HCT116 (cell line): ENCODE data around the gene GAP43. TPM values are rescaled to one million over a fixed set of nuclear protein-coding genes. Genes with fewer than 3 reads are reported as not detected.

ENCODE experiments used
- ATAC-seq: fragments of 200-7000 bp; cut with Tn5 transposase; 2 replicates; pipeline ENCODE4 v1.9.1; 2020; ENCODE audit warnings: mild to moderate bottlenecking, moderate library complexity
- BruUV-seq: library from RNA; stranded (reverse); fragments of 400-500 nt; replicated peaks from 2 replicates; lab custom pipeline; 2021; lab: Mats Ljungman, UMichigan
- CTCF ChIA-PET: fragments of 300-600 bp; sonication (Branson Sonifier 250); formaldehyde crosslinking; loops from one replicate; lab custom pipeline; 2021; ENCODE audit warnings: antibody characterized with exemption; lab: Charles Lee
- POLR2A ChIA-PET: fragments of 300-600, 350-600 bp; sonication (Branson Sonifier 250); formaldehyde crosslinking; loops from one replicate; lab custom pipeline; 2021; ENCODE audit warnings: antibody characterized with exemption; lab: Charles Lee
- RAD21 ChIA-PET, 2 experiments: fragments of 300-600 bp; sonication (Branson Sonifier 250); formaldehyde crosslinking; loops; one replicate each; lab custom pipeline; 2023; ENCODE audit warnings: low total read pairs in 2 of 2; ENCODE audit not compliant: uncharacterized antibody in 2 of 2, unreplicated experiment in 2 of 2, low non-redundant PET in 1 of 2; lab: Charles Lee
- DNase-seq: peaks from one replicate; pipeline ENCODE4 v3.0.0-alpha.2; 2010; ENCODE audit warnings: low read depth, low spot score
- H2AFZ ChIP-seq: fragments of 200-600 bp; shearing (Covaris generic), sonication (generic); 2 replicates; pipeline ENCODE4 v1.6.1; 2017; ENCODE audit warnings: low read depth, mixed run types, mixed read lengths, antibody characterized with exemption, low read length; ENCODE audit not compliant: poor library complexity, severe bottlenecking
- H3K27ac ChIP-seq: 2 replicates; pipeline ENCODE4 v1.5.1; 2012; ENCODE audit warnings: low read depth, low read length
- H3K27me3 ChIP-seq: fragments of 200-600 bp; sonication (generic); 2 replicates; pipeline ENCODE4 v1.6.1; 2016; ENCODE audit warnings: mixed run types, low read length, mixed read lengths; ENCODE audit not compliant: insufficient read depth
- H3K36me3 ChIP-seq, 2 experiments: fragments of 200-500 bp in 1 of 2; fragments of 200-600 bp in 1 of 2; sonication (Bioruptor generic) in 1 of 2; sonication (generic) in 1 of 2; 2 replicates each; pipeline versions ENCODE4 v1.5.1 to v1.6.1; 2014 to 2016; ENCODE audit warnings: low read length in 2 of 2, inconsistent platforms in 1 of 2, mixed read lengths in 1 of 2, mixed run types in 1 of 2; ENCODE audit not compliant: insufficient read depth in 2 of 2, control insufficient read depth in 1 of 2
- H3K4me1 ChIP-seq, 2 experiments: fragments of 200-600 bp in 1 of 2; sonication (generic) in 1 of 2; 2 replicates each; pipeline versions ENCODE4 v1.5.1 to v1.6.1; 2012 to 2017; ENCODE audit warnings: low read length in 2 of 2, inconsistent platforms in 1 of 2, mild to moderate bottlenecking in 1 of 2, mixed read lengths in 1 of 2, mixed run types in 1 of 2, moderate library complexity in 1 of 2; ENCODE audit not compliant: insufficient read depth in 2 of 2, control insufficient read depth in 1 of 2
- H3K4me2 ChIP-seq: fragments of 200-600 bp; sonication (generic); 2 replicates; pipeline ENCODE4 v1.6.1; 2017; ENCODE audit warnings: mixed run types, low read length, mixed read lengths
- H3K4me3 ChIP-seq, 2 experiments: fragments of 200-600 bp in 1 of 2; sonication (generic) in 1 of 2; replicated peaks in 1 of 2; 2 replicates each; pipeline ENCODE4 v1.5.1; 2011 to 2016; ENCODE audit warnings: low read length in 2 of 2, control low read depth in 1 of 2, low read depth in 1 of 2, mild to moderate bottlenecking in 1 of 2, mixed read lengths in 1 of 2, mixed run types in 1 of 2
- H3K79me2 ChIP-seq: fragments of 200-600 bp; sonication (generic); 2 replicates; pipeline ENCODE4 v1.6.1; 2017; ENCODE audit warnings: mild to moderate bottlenecking, mixed run types, low read length, moderate library complexity, mixed read lengths; ENCODE audit not compliant: insufficient read depth
- H3K9ac ChIP-seq: fragments of 200-600 bp; sonication (generic); 2 replicates; pipeline ENCODE4 v1.6.1; 2016; ENCODE audit warnings: low read length, mixed read lengths
- H3K9me2 ChIP-seq: fragments of 200-600 bp; sonication (generic), shearing (Covaris generic); 2 replicates; pipeline ENCODE4 v1.6.1; 2017; ENCODE audit warnings: mixed run types, mild to moderate bottlenecking, moderate library complexity; ENCODE audit not compliant: insufficient read depth
- H3K9me3 ChIP-seq, 2 experiments: fragments of 200-500 bp in 1 of 2; fragments of 200-600 bp in 1 of 2; sonication (Bioruptor generic) in 1 of 2; sonication (generic) in 1 of 2; 2 replicates each; pipeline ENCODE4 v1.6.1; 2014 to 2017; ENCODE audit warnings: low read length in 2 of 2, mixed read lengths in 2 of 2, inconsistent platforms in 1 of 2, low read depth in 1 of 2, mild to moderate bottlenecking in 1 of 2, mixed run types in 1 of 2, moderate library complexity in 1 of 2; ENCODE audit not compliant: control insufficient read depth in 1 of 2, insufficient read depth in 1 of 2
- H4K20me1 ChIP-seq: fragments of 200-600 bp; sonication (generic), shearing (Covaris generic); 2 replicates; pipeline ENCODE4 v1.6.1; 2017; ENCODE audit warnings: mixed run types, mild to moderate bottlenecking, moderate library complexity; ENCODE audit not compliant: insufficient read depth
- ATF3 ChIP-seq: IDR thresholded peaks from 2 replicates; pipeline ENCODE4 v1.6.1; 2012
- ELF1 ChIP-seq: IDR thresholded peaks from 2 replicates; pipeline ENCODE4 v1.6.1; 2012; ENCODE audit warnings: low read depth, borderline replicate concordance
- EZH2 ChIP-seq: fragments of 200-600 bp; sonication (generic); IDR thresholded peaks from 2 replicates; pipeline ENCODE4 v1.6.1; 2017; ENCODE audit warnings: antibody characterized with exemption, mixed run types
- RAD21 ChIP-seq: IDR thresholded peaks from 2 replicates; pipeline ENCODE4 v1.6.1; 2012; ENCODE audit warnings: low read depth, mild to moderate bottlenecking
- REST ChIP-seq: IDR thresholded peaks from 2 replicates; pipeline ENCODE4 v1.6.1; 2012; ENCODE audit warnings: low read depth
- SIN3A ChIP-seq: IDR thresholded peaks from 2 replicates; pipeline ENCODE4 v1.6.1; 2012; ENCODE audit warnings: low read depth
- SP1 ChIP-seq: IDR thresholded peaks from 2 replicates; pipeline ENCODE4 v1.6.1; 2012; ENCODE audit warnings: low read depth
- SRF ChIP-seq: IDR thresholded peaks from 2 replicates; pipeline ENCODE4 v1.6.1; 2012; ENCODE audit warnings: low read depth
- TCF7L2 ChIP-seq: IDR thresholded peaks from 2 replicates; pipeline ENCODE4 v1.7.0; 2011; ENCODE audit warnings: borderline replicate concordance, inconsistent platforms; ENCODE audit not compliant: insufficient read depth, insufficient read length; ENCODE audit errors: extremely low read depth
- ZFX ChIP-seq: fragments of 450-650 bp; IDR thresholded peaks from 2 replicates; pipeline ENCODE4 v1.6.1; 2017
- ZNF274 ChIP-seq: fragments of 200-500 bp; sonication (Bioruptor generic); IDR thresholded peaks from 2 replicates; pipeline ENCODE4 v1.6.1; 2014; ENCODE audit warnings: mild to moderate bottlenecking, low read depth, low read length, inconsistent platforms
- intact Hi-C: fragments of 100-400 bp; cut with micrococcal nuclease; formaldehyde crosslinking; loops from 2 replicates; pipeline ENCODE4 v1.10.0; 2022
- total RNA-seq: library from RNA; stranded (reverse); gene quantifications from one replicate; pipeline ENCODE4 v1.2.1, GENCODE V29; 2021; ENCODE audit not compliant: unreplicated experiment

Gene GAP43
- total RNA-seq, 1 experiment from 2014 or later = not detected

GRCh38 chr3:115692887-115693524 lies 69.7 kb downstream of the GAP43 start (continued):
- TF ChIP-seq REST = no peak
- TF ChIP-seq ZFX = 0 out of 2 replicates have a peak, but pooled peaks have one; percentile 22
- TF ChIP-seq EZH2 = no peak

GRCh38 chr3:115693868-115694267 lies 70.6 kb downstream of the GAP43 start:
- H3K79me2 ChIP-seq = no peaks in the 10 kb centered on the region
- H3K9me2 ChIP-seq = no peaks in the 10 kb centered on the region
- TF ChIP-seq RAD21 (no peak), TCF7L2 (no peak), ZFX (no peak), SIN3A (no peak), SRF (no peak), EZH2 (no peak), REST (no peak), ATF3 (no peak), ELF1 (no peak), ZNF274 (no peak), SP1 (no peak)
- no peak overlapping the region for H3K4me2 ChIP-seq
- DNase-seq (no peak), ATAC-seq (no peak)
- H4K20me1 ChIP-seq = no peaks in the 10 kb centered on the region; the same call in 1 of the 2 replicates
- CTCF ChIA-PET = interaction anchor here (1.0 to 2.5 kb wide), 6 partner anchors 19 to 525 kb away, joined by 3 to 43 read pairs (median 8); no protein-coding TSS in a partner anchor
- intact Hi-C loops = loop anchor here (1.0 to 10.0 kb wide), 5 partner anchors 91 to 867 kb away; no protein-coding TSS in a partner anchor
- H2AFZ ChIP-seq = peak overlapping the region; percentile 83
- no peaks in the 10 kb centered on the region for H3K9me3 ChIP-seq
- BruUV-seq = no TSS peak
- H3K4me1 ChIP-seq = peaks cover 0 to 11% of the 10 kb centered on the region in 2 experiments; a peak in 2 of 4 replicates
- H3K27me3 ChIP-seq = no peaks in the 10 kb centered on the region
- H3K9ac ChIP-seq = no peak overlapping the region
- H3K36me3 ChIP-seq = no peaks in the 10 kb centered on the region
- H3K4me3 ChIP-seq = no peak overlapping the region
- POLR2A ChIA-PET = no interaction called here
- no peak overlapping the region for H3K27ac ChIP-seq
- RAD21 ChIA-PET = interaction anchor here (0.7 to 1.8 kb wide), 2 partner anchors 90 to 91 kb away, joined by 3 to 4 read pairs; no protein-coding TSS in a partner anchor
